ENCODE results near the gene CCK. TPM values are rescaled to one million over a fixed set of nuclear protein-coding genes. Genes with fewer than 3 reads are reported as not detected.

CCK gene
- total RNA-seq, 1 donor from 2014 or later = not detected

- Mint-ChIP-seq H3K4me3 (no peak overlapping the region), H3K27me3 (ENCODE audit: low read depth) (peaks cover 31% of the 10 kb centered on the region), H3K4me1 (no peaks in the 10 kb centered on the region), H3K27ac (ENCODE audit: unreplicated experiment) (no peak overlapping the region), H3K9me3 (peaks cover 8% of the 10 kb centered on the region), H3K36me3 (ENCODE audit: low read depth) (peaks cover 3% of the 10 kb centered on the region)
- DNase-seq (ENCODE audit: low read depth, low spot score) = no peak
- no peak for TF ChIP-seq CTCF (conservative IDR thresholded peaks at IDR 0.05)
Observed at GRCh38 chr3:42276141-42277132, 10.5 kb upstream of the CCK start.

GRCh38 chr3:42275217-42275616, 9.2 kb upstream of the CCK start:
- no peak for DNase-seq (ENCODE audit: low read depth, low spot score)
- no peak for TF ChIP-seq CTCF (conservative IDR thresholded peaks at IDR 0.05)
- Mint-ChIP-seq H3K4me3 (no peak overlapping the region), H3K36me3 (ENCODE audit: low read depth) (peaks cover 3% of the 10 kb centered on the region), H3K27ac (ENCODE audit: unreplicated experiment) (no peak overlapping the region), H3K27me3 (ENCODE audit: low read depth) (peaks cover 41% of the 10 kb centered on the region), H3K9me3 (peaks cover 8% of the 10 kb centered on the region), H3K4me1 (no peaks in the 10 kb centered on the region)

- Mint-ChIP-seq H3K4me1 (no peaks in the 10 kb centered on the region), H3K4me3 (no peak overlapping the region), H3K9me3 (peaks cover 4% of the 10 kb centered on the region), H3K36me3 (ENCODE audit: low read depth) (peaks cover 1% of the 10 kb centered on the region), H3K27me3 (ENCODE audit: low read depth) (peaks cover 49% of the 10 kb centered on the region), H3K27ac (ENCODE audit: unreplicated experiment) (no peak overlapping the region)
- no peak for TF ChIP-seq CTCF (conservative IDR thresholded peaks at IDR 0.05)
- DNase-seq (ENCODE audit: low read depth, low spot score) = no peak
Observed at GRCh38 chr3:42274266-42274665, 8.3 kb upstream of the CCK start.

- peaks cover 56% of the 10 kb centered on the region for H3K27me3 Mint-ChIP-seq (ENCODE audit: low read depth)
- no peak overlapping the region for H3K4me3 Mint-ChIP-seq
- no peak for DNase-seq (ENCODE audit: low read depth, low spot score)
- H3K9me3 Mint-ChIP-seq = no peaks in the 10 kb centered on the region
- TF ChIP-seq CTCF (conservative IDR thresholded peaks at IDR 0.05) = no peak
- H3K4me1 Mint-ChIP-seq = no peaks in the 10 kb centered on the region
- H3K27ac Mint-ChIP-seq (ENCODE audit: unreplicated experiment) = no peak overlapping the region
- no peaks in the 10 kb centered on the region for H3K36me3 Mint-ChIP-seq (ENCODE audit: low read depth)
Observed at GRCh38 chr3:42273361-42273760, 7.4 kb upstream of the CCK start.

- H3K4me1 Mint-ChIP-seq = no peaks in the 10 kb centered on the region
- H3K36me3 Mint-ChIP-seq (ENCODE audit: low read depth) = no peaks in the 10 kb centered on the region
- H3K27me3 Mint-ChIP-seq (ENCODE audit: low read depth) = peaks cover 66% of the 10 kb centered on the region
Observed at GRCh38 chr3:42271786-42272185, 5.8 kb upstream of the CCK start.

More at GRCh38 chr3:42271786-42272185, 5.8 kb upstream of the CCK start:
- TF ChIP-seq CTCF (conservative IDR thresholded peaks at IDR 0.05) = no peak
- no peak for DNase-seq (ENCODE audit: low read depth, low spot score)
- Mint-ChIP-seq H3K4me3 (no peak overlapping the region), H3K27ac (ENCODE audit: unreplicated experiment) (no peak overlapping the region), H3K9me3 (no peaks in the 10 kb centered on the region)
